ENCODE results near the gene SCO2.

SCO2 gene

GRCh38 chr22:50525104-50525857 lies at the start of gene SCO2:
Gene SCO2, minus strand, starts transcription at chr22:50525598. Its CDS starts 1,187 bp downstream, at chr22:50524411.
- DNase-seq = peak; percentile 99

DNA sequence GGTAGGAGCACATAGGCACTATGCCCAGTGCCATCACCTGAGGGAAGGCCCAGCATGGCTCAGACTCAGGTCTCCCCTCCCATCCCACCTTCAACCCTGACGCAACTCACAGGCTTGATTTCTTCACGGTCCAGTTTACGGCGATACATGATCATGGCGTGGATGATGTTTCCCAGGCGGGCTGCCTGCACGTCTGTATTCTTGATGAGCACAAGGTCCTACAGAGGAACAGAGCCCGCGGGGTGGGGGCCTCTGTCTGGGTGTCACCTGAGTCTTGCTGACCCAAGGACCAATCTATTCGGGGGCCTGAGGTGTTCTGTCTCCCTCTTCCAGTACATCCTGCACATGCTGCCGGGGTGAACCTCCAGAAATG lies 49.0 kb upstream of the SCO2 start:
- no peak for DNase-seq

DNA sequence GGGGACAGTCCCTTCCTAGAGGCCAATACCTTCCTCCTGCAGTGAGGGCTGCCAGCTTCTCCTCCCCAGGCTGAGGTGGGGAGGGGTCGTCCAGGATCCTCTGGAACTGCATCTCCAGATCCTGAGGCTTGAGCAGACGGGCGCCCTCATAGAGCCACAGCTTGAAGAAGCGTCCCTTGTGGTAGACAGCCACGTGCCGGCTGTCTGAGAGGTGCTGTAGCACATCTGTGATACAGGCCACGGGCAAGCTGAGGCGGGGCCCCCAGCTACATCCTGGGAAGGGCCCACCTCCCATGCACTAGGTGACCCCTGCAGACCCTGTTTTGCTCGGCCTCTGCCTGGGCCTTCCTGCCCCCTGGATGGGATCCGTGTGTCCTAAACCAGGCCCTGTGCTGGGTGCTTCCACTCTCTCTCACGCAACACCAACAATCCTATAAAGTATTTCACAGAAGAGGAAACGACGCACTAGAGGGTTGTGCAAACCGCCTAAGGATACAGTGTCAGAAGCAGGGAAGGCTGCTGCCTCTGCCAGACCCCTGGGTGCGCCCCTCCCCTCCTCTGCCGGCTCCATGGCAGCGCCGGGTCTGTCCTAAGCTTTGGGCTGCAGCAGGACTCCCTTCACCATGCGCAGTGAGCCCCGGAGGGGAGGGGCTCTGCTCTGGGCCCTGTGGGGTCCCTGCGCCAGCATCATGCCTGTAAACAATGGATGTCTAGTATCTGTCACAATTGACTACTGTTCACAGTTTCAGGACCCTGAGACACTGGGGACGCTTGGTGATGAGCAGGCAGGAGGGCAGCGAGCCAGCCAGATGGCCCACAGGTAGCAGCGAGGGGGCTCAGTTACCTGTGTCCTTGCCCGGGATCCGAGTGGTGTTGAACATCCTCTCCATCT lies 48.3 kb upstream of the SCO2 start:
- DNase-seq = no peak

- DNase-seq = no peak
Measured at GRCh38 chr22:50572965-50573364, 47.6 kb upstream of the SCO2 start.

DNA sequence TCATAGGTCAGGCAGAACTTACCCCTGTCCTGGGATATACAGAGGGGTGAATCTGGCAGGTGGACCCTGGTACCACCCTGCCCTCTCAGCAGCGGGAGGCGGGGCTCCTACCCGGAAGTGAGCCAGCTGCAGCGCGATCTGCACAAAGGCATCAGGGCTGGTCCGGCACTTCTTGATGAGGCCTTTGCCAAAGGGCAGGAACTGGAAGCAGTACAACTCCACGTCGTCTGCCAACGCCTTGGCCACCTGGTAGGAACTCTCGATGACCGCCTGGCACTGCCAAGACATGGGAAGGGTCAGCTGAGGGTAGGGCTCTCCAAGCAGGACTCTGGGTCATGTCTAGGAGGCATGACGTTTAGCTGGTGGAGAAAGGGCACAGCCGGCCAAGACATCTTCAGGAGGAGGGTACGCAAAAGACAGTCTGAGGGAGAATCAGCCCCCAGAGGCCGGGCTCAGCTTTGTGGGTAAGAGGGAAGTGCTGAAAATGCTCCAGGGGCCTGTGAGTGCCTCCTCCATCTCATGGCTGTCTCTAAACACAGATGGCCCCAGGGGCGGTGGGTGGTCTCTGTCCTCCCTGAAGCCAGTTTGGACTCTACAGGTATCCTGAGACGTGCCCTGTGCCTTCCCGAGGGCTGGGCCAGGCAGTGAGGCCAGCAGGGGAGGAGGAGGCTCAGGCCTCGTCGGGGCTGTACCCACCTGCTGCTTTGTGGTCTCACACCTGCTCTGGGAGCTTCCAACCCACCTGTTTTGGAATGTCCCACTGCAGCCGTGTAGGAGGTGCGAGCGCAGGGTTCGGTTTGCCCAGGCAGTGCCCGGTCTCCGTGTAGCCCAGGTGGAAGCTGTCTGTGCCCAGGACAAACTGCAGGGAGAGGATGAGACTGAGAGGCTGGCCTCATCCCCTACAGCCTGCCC lies 46.1 kb upstream of the SCO2 start:
- DNase-seq = no peak

DNA sequence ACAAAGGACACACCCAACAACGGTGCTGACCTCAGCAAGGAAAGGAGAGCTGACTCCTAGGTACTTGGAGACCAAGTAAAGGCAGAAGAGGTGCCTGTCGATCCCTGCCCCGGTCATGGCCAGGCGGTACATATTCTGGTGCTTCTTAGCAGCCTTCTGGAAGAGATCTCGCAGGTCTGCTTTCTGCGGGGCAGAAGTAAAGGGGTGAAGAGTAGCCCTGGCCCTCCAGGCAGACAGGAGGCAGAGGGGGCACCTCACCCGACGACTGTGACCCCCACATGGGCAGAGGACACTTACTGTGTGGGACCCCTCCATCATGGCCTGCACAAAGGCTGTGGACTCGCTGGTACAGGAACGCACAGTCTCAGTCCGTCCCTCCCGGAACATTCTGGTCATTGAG lies 45.5 kb upstream of the SCO2 start:
- no peak for DNase-seq

DNA sequence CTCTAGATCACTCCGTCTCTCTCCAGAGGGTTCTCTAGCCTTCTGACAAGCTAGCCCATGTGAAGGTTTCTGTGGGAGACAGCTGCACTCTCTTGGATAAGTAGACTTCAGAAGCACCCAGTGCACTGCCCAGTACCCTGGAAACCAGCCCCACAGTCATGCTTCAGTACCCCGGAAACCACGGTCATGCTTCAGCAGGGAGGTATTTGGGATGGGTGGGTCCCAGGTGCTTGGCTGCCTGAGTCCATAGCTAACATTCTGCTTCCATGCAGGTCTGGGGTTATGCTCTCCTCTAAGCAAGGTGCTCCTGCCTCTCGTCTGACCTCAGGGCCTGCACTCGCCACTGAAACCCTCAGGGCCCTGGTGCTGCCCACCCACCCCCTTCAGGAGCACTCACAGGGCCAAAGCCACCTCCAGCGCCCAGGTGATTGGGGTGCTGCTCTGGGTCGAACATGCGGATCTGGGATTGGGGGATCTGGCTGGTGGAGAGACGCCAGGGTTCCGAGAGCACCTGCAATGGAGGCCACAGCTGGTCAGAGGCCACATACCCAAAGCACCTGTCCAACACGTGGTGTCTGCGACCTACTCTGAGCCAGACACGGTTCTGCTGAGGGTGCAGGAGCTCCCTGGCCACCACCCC lies 44.6 kb upstream of the SCO2 start:
- DNase-seq = no peak

GRCh38 chr22:50569041-50569459 lies 43.7 kb upstream of the SCO2 start:
- no peak for DNase-seq

- DNase-seq = no peak
Measured at GRCh38 chr22:50568626-50569025, 43.2 kb upstream of the SCO2 start.

DNA sequence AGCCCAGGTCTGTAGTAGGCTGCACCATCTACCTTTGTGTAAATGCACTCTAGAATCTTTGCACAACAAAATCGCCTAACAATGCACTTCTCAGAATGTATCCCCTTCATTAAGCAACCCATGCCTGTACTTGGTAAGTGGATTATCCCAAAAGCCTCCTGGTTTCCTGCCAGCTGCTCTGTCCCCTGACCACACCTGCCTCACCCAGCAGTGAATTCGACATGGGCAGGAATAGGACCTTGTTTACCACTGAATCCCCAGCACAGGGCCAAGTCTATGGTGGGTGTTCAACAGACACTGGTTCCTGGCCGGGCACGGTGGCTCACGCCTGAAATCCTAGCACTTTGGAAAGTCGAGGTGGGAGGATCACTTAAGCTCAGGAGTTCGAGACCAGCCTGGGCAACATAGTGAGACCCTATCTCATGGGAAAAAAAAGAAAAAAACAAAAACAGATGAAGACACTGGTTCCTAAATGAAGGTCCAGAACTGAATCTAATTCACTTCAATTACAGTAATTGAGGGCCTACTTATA lies 42.4 kb upstream of the SCO2 start:
- no peak for DNase-seq

DNA sequence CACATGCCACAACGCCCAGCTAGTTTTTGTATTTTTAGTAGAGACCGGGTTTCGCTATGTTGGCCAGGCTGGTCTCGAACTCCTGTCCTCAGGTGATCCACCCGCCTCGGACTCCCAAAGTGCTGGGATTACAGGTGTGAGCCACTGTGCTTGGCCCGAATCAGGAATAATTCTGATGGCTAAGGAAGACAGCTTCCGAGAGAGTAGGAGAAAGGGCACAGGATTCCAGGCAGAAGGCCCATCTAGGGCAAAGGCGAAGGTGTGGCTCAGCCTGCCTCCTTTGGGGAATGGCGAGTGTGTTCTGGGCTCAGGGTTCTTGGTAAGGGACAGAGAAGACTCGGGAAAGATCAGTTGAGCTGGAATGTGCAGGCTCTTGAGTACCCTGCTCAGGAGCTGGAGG lies 38.9 kb upstream of the SCO2 start:
- no peak for DNase-seq

DNA sequence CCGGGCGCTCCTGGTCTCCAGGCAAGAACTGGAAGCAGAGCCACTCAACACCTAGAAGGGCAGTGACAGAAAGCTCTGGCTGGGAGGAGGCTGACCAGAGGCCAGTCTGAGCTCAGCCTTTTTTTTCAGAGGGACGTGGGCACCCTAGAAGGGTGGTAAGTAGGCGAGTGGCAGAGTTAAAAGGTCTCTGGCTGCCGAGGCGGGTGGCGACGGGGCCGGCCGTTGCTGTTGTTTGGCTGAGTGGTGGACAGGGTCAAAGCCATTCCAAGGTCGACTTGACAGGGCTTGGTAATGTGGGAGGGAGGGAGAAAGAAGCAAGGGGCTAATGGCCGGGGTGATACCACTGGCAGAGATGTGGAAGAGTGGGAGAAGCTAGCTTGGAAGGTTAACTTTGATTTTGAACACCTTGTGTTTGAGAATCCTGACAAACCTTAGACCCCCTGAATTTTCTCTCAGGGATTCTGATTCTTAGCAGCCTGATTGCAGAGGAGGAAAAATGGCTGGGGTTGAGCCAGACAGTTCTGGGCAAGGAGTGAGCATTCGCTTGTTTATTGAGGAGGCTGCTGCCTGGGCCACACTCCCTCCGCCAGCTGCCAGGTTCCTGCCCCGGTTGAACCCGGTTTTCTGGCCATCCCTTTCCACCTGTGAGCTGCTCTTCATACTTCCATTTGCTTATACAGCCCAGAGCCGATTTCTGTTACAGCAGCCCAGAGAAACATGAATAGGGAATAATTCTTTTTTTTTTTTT lies 38.2 kb upstream of the SCO2 start:
- DNase-seq = no peak

DNA sequence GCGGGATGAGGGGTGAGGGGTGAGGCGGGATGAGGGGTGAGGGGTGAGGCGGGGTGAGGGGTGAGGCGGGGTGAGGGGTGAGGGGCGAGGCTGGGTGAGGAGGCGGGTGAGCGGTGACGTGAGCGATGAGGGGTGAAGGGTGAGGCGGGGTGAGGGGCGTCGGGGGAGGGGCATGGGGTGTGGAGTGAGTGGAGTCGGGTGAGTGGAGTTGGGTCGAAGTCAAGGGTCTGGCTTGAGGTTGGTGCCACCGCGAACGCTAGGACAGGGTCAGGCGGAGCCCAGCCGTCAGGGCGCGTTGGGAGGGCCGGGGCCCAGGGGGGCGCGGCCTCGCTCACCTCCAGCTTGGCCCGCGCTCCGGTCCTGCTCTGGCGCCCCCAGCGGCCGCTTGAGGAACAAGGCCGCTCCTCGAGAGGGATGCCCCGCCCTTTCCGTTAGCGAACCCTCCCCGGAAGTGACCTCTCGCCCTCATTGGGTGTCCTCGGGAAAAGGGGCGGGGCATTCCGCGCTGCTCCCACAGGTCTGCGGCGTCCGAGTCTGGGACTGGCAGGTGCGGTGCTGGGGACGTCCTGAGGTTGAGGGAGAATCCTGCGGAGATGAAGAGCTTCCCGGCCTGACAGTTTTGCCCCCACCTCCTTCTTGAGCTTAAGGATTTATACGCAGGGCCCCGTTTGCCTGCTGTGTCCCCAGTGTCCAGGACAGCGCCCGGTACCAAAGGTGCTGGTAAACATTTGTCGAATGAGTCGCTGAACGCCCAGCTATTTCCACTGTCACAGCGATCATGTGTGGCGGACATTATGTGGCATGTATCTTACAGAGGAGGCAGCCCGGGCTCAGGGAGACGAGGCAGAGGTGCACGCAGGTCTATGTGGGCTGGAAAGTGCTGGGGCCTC lies 37.4 kb upstream of the SCO2 start, which contains the start of gene SYCE3:
SYCE3 (minus strand) TSS at position 397 of the 890 bp plus-strand sequence. CDS start 6,514 bp downstream, outside the sequence.
- peak; percentile 99 for DNase-seq

GRCh38 chr22:50561401-50562358 lies 36.3 kb upstream of the SCO2 start:
- DNase-seq = no peak

- no peak for DNase-seq
Measured at GRCh38 chr22:50560034-50560433, 34.6 kb upstream of the SCO2 start.

- no peak for DNase-seq
Measured at GRCh38 chr22:50556703-50557102, 31.3 kb upstream of the SCO2 start.

DNA sequence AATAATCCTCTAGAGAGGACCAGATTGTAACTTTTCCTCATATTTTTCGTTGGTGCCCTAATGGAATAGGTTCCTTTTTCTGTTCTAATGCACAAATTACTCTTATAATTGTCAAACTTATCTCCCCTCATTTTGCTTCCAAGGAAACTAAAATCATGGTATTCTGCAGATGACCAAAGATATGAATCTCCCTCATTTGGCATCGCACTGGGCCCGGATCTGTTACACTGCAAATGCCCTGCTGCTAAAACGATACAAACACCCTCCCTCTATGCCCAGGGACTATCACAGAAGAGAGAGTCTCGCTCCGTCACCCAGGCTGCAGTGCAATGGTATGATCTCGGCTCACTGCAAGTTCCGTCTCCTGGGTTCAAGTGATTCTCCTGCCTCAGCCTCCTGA lies 27.9 kb upstream of the SCO2 start:
- no peak for DNase-seq

GRCh38 chr22:50551160-50551752 lies 25.9 kb upstream of the SCO2 start:
- DNase-seq = no peak

- DNase-seq = no peak
Measured at GRCh38 chr22:50550395-50550794, 25.0 kb upstream of the SCO2 start.

Measured in activated CD8-positive, alpha-beta memory T cell treated with anti-CD3 and anti-CD28 coated beads for 24 hours (primary cell).